Trophoblast cell (in vitro differentiated cells and primary cell): ENCODE results near the gene ANP32E.
"Not testable (repeated sequence)": the region's sequence is repeated elsewhere in the genome, so short reads cannot be mapped to it uniquely, and the experiment has no call there.

Source experiments
- DNase-seq, 2 donors: peaks; one replicate each; pipeline ENCODE4 v3.0.0-alpha.2; 2016
- H2AFZ ChIP-seq: 2 replicates; pipeline ENCODE4 v1.6.1; 2013; ENCODE audit warnings: low read length, moderate library complexity, mild to moderate bottlenecking; ENCODE audit not compliant: insufficient read depth, poor library complexity
- H2AK5ac ChIP-seq: 2 replicates; pipeline ENCODE4 v1.6.1; 2013; ENCODE audit warnings: mild to moderate bottlenecking, low read length
- H2BK120ac ChIP-seq: 2 replicates; pipeline ENCODE4 v1.6.1; 2013; ENCODE audit warnings: low read length, mild to moderate bottlenecking, moderate library complexity; ENCODE audit not compliant: insufficient read depth, poor library complexity
- H2BK12ac ChIP-seq: 2 replicates; pipeline ENCODE4 v1.6.1; 2013; ENCODE audit warnings: mild to moderate bottlenecking, low read length, moderate library complexity
- H2BK5ac ChIP-seq: 2 replicates; pipeline ENCODE4 v1.6.1; 2013; ENCODE audit warnings: low read length, low read depth, moderate library complexity, mild to moderate bottlenecking; ENCODE audit not compliant: poor library complexity
- H3K14ac ChIP-seq: 2 replicates; pipeline ENCODE4 v1.6.1; 2013; ENCODE audit warnings: mild to moderate bottlenecking, low read length
- H3K18ac ChIP-seq: 2 replicates; pipeline ENCODE4 v1.6.1; 2013; ENCODE audit warnings: mild to moderate bottlenecking, low read length
- H3K23ac ChIP-seq: 2 replicates; pipeline ENCODE4 v1.6.1; 2013; ENCODE audit warnings: low read length
- H3K27ac ChIP-seq: 2 replicates; pipeline ENCODE4 v1.5.1; 2013; ENCODE audit warnings: low read depth, mild to moderate bottlenecking, inconsistent platforms, low read length, moderate library complexity
- H3K27me3 ChIP-seq: 2 replicates; pipeline ENCODE4 v1.6.1; 2013; ENCODE audit warnings: inconsistent platforms, mild to moderate bottlenecking, low read length, moderate library complexity; ENCODE audit not compliant: insufficient read depth
- H3K36me3 ChIP-seq, 2 experiments: 1 replicate in 1 of 2; 2 replicates in 1 of 2; pipeline ENCODE4 v1.6.1; 2013; ENCODE audit warnings: low read length in 2 of 2, mild to moderate bottlenecking in 2 of 2, moderate library complexity in 1 of 2; ENCODE audit not compliant: insufficient read depth in 2 of 2, control insufficient read depth in 1 of 2
- H3K4ac ChIP-seq: 2 replicates; pipeline ENCODE4 v1.6.1; 2013; ENCODE audit warnings: low read depth, mild to moderate bottlenecking, low read length, moderate library complexity
- H3K4me1 ChIP-seq, 2 experiments: 1 replicate in 1 of 2; 2 replicates in 1 of 2; pipeline ENCODE4 v1.6.1; 2013; ENCODE audit warnings: low read length in 2 of 2, mild to moderate bottlenecking in 2 of 2, moderate library complexity in 1 of 2; ENCODE audit not compliant: insufficient read depth in 2 of 2, control insufficient read depth in 1 of 2
- H3K4me2 ChIP-seq: 2 replicates; pipeline ENCODE4 v1.6.1; 2013; ENCODE audit warnings: inconsistent platforms, mild to moderate bottlenecking, low read length, moderate library complexity
- H3K4me3 ChIP-seq: 2 replicates; pipeline ENCODE4 v1.5.1; 2013; ENCODE audit warnings: mild to moderate bottlenecking, low read depth, low read length, inconsistent platforms
- H3K79me1 ChIP-seq: one replicate; pipeline ENCODE4 v1.6.1; 2013; ENCODE audit warnings: low read length
- H3K79me2 ChIP-seq: 2 replicates; pipeline ENCODE4 v1.6.1; 2013; ENCODE audit warnings: low read length, mild to moderate bottlenecking; ENCODE audit not compliant: control insufficient read depth, insufficient read depth, poor library complexity
- H3K9ac ChIP-seq: 2 replicates; pipeline ENCODE4 v1.6.1; 2013; ENCODE audit warnings: mild to moderate bottlenecking, low read length
- H3K9me3 ChIP-seq: 2 replicates; pipeline ENCODE4 v1.6.1; 2013; ENCODE audit warnings: low read depth, mild to moderate bottlenecking, control low read depth, inconsistent platforms, low read length; ENCODE audit not compliant: insufficient read depth
- H4K12ac ChIP-seq: 2 replicates; pipeline ENCODE4 v1.6.1; 2013; ENCODE audit warnings: low read depth, mild to moderate bottlenecking, low read length, moderate library complexity
- H4K8ac ChIP-seq: 2 replicates; pipeline ENCODE4 v1.6.1; 2013; ENCODE audit warnings: low read depth, mild to moderate bottlenecking, low read length, moderate library complexity
- H4K91ac ChIP-seq: one replicate; pipeline ENCODE4 v1.6.1; 2013; ENCODE audit warnings: low read depth, mild to moderate bottlenecking, low read length, moderate library complexity
- WGBS: extraction: QIAGEN DNeasy Blood & Tissue Kit; methylation state at CpG from one replicate; pipeline ENCODE4 v1.1.7; 2013; ENCODE audit warnings: missing lambda C conversion rate; ENCODE audit not compliant: insufficient read length, insufficient coverage; ENCODE audit errors: extremely low coverage; 5-methylcytosine and 5-hydroxymethylcytosine counted together

The ANP32E gene

GRCh38 chr1:150249936-150250335 lies 14.0 kb upstream of the ANP32E start:
- no peak overlapping the region for H3K14ac ChIP-seq
- H3K9ac ChIP-seq: no peak overlapping the region
- H4K8ac ChIP-seq: no peak overlapping the region
- H3K9me3 ChIP-seq: no peaks in the 10 kb centered on the region
- no peak overlapping the region for H3K4me3 ChIP-seq
- H3K79me2 ChIP-seq: no peaks in the 10 kb centered on the region
- no peaks in the 10 kb centered on the region for H3K79me1 ChIP-seq
- no peak overlapping the region for H4K91ac ChIP-seq
- no peak overlapping the region for H3K23ac ChIP-seq
- no peak overlapping the region for H4K12ac ChIP-seq
- no peaks in the 10 kb centered on the region for H3K4me1 ChIP-seq
- no peak overlapping the region for H2AK5ac ChIP-seq
- H2BK120ac ChIP-seq: no peak overlapping the region
- H2BK12ac ChIP-seq: no peak overlapping the region
- H3K36me3 ChIP-seq: no peaks in the 10 kb centered on the region
- WGBS: no CpG with 5 or more reads among the region's 2 CpGs
- no peak overlapping the region for H3K18ac ChIP-seq
- no peak overlapping the region for H3K4me2 ChIP-seq
- DNase-seq: no peak
- H3K4ac ChIP-seq: no peak overlapping the region
- H2BK5ac ChIP-seq: no peak overlapping the region
- H2AFZ ChIP-seq: no peak overlapping the region
- H3K27me3 ChIP-seq: no peaks in the 10 kb centered on the region
- H3K27ac ChIP-seq: no peak overlapping the region

GRCh38 chr1:150243003-150243402 lies 7.1 kb upstream of the ANP32E start:
- no peak overlapping the region for H4K12ac ChIP-seq
- WGBS: no CpG with 5 or more reads among the region's 3 CpGs
- H3K14ac ChIP-seq: no peak overlapping the region
- no peak overlapping the region for H3K4me2 ChIP-seq
- no peak for DNase-seq
- H2BK12ac ChIP-seq: no peak overlapping the region
- H2AFZ ChIP-seq: no peak overlapping the region
- no peak overlapping the region for H4K8ac ChIP-seq
- no peaks in the 10 kb centered on the region for H3K79me1 ChIP-seq
- no peak overlapping the region for H3K27ac ChIP-seq
- no peak overlapping the region for H3K23ac ChIP-seq
- H3K4me1 ChIP-seq: no peaks in the 10 kb centered on the region
- no peaks in the 10 kb centered on the region for H3K27me3 ChIP-seq
- no peak overlapping the region for H3K4ac ChIP-seq
- no peak overlapping the region for H4K91ac ChIP-seq
- no peak overlapping the region for H3K18ac ChIP-seq
- no peaks in the 10 kb centered on the region for H3K36me3 ChIP-seq
- no peak overlapping the region for H2AK5ac ChIP-seq
- H3K9ac ChIP-seq: no peak overlapping the region
- no peaks in the 10 kb centered on the region for H3K9me3 ChIP-seq
- no peaks in the 10 kb centered on the region for H3K79me2 ChIP-seq
- H3K4me3 ChIP-seq: no peak overlapping the region
- no peak overlapping the region for H2BK120ac ChIP-seq
- no peak overlapping the region for H2BK5ac ChIP-seq

GRCh38 chr1:150237746-150238145 lies 1.8 kb upstream of the ANP32E start:
- Histone ChIP-seq H3K4me3 (no peak overlapping the region), H3K9me3 (no peaks in the 10 kb centered on the region), H3K4me1 (no peaks in the 10 kb centered on the region), H3K9ac (no peak overlapping the region), H2AK5ac (no peak overlapping the region), H4K91ac (no peak overlapping the region), H3K4ac (no peak overlapping the region), H3K79me1 (peaks cover 17% of the 10 kb centered on the region), H3K27me3 (no peaks in the 10 kb centered on the region), H2AFZ (no peak overlapping the region), H2BK12ac (no peak overlapping the region), H3K36me3 (no peaks in the 10 kb centered on the region), H3K14ac (no peak overlapping the region), H3K4me2 (no peak overlapping the region), H3K18ac (no peak overlapping the region), H4K8ac (no peak overlapping the region), H4K12ac (no peak overlapping the region), H3K23ac (no peak overlapping the region), H3K27ac (no peak overlapping the region), H3K79me2 (peaks cover 15% of the 10 kb centered on the region), H2BK5ac (no peak overlapping the region), H2BK120ac (no peak overlapping the region)
- WGBS: no CpG with 5 or more reads among the region's 21 CpGs
- DNase-seq: no peak

- no CpG with 5 or more reads among the region's 13 CpGs for WGBS
- H2AFZ ChIP-seq, H3K9ac ChIP-seq, H3K4me2 ChIP-seq, H3K27me3 ChIP-seq, H4K91ac ChIP-seq, H3K23ac ChIP-seq, H2BK120ac ChIP-seq, H4K12ac ChIP-seq, H3K4me3 ChIP-seq, H3K18ac ChIP-seq, DNase-seq, H2BK12ac ChIP-seq, H2AK5ac ChIP-seq, H4K8ac ChIP-seq, H3K9me3 ChIP-seq, H3K27ac ChIP-seq, H3K4ac ChIP-seq, H3K14ac ChIP-seq, H3K36me3 ChIP-seq, H3K4me1 ChIP-seq, H2BK5ac ChIP-seq: not testable (repeated sequence)
- Histone ChIP-seq H3K79me2 (peaks cover 15% of the 10 kb centered on the region), H3K79me1 (peaks cover 17% of the 10 kb centered on the region)
Observed at GRCh38 chr1:150237176-150237575, 1.3 kb upstream of the ANP32E start.
